ENCODE data around the gene DNAJC12. TPM values are rescaled to one million over a fixed set of nuclear protein-coding genes. Genes with fewer than 3 reads are reported as not detected.

Gene DNAJC12
- total RNA-seq, 2 experiments from 2014 or later = 12.8 to 19.4 TPM

DNA sequence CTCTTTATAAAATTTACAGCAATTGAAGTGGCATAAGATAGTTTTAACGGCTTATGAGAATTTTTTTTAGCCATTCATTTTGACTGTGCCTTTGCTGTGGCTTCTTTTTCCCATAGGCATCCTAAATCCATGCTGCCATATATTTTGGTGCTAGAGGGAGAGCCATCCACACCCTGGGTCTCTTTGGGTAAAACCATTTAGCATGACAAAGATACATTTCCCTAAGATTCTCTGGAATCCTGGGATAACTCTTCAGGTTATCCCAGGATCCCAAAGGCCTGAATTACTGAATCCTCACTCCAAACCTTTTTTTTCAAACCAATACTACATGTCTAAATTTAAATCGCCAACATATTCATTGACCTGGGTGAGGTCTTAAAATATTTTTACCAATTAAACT, 28.9 kb downstream of the DNAJC12 start:
- H3K27ac ChIP-seq (ENCODE audit: low read depth, low read length, poor library complexity, severe bottlenecking) = no peak overlapping the region
- no peaks in the 10 kb centered on the region for H3K79me2 ChIP-seq (ENCODE audit: insufficient read depth, low read depth, low read length)
- ChIA-PET CTCF (ENCODE audit: unreplicated experiment) (no interaction called here), POLR2A (no interaction called here)
- H3K9me2 ChIP-seq (ENCODE audit: insufficient read depth, low read length) = no peaks in the 10 kb centered on the region
- no TSS peak for BruUV-seq (replicated peaks)
- TF ChIP-seq, protein P1, sequence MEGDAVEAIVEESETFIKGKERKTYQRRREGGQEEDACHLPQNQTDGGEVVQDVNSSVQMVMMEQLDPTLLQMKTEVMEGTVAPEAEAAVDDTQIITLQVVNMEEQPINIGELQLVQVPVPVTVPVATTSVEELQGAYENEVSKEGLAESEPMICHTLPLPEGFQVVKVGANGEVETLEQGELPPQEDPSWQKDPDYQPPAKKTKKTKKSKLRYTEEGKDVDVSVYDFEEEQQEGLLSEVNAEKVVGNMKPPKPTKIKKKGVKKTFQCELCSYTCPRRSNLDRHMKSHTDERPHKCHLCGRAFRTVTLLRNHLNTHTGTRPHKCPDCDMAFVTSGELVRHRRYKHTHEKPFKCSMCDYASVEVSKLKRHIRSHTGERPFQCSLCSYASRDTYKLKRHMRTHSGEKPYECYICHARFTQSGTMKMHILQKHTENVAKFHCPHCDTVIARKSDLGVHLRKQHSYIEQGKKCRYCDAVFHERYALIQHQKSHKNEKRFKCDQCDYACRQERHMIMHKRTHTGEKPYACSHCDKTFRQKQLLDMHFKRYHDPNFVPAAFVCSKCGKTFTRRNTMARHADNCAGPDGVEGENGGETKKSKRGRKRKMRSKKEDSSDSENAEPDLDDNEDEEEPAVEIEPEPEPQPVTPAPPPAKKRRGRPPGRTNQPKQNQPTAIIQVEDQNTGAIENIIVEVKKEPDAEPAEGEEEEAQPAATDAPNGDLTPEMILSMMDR (conservative IDR thresholded peaks at IDR 0.05; ENCODE audit: low read length) = no peak
- TF ChIP-seq EZH2phosphoT487 (IDR thresholded peaks at IDR 0.05; ENCODE audit: borderline replicate concordance, low read depth, low read length) = no peak
- intact Hi-C loops (cut with micrococcal nuclease; ENCODE audit: unreplicated experiment) = no loop called here
- no peak overlapping the region for H3K4me2 ChIP-seq (ENCODE audit: low read length)
- no peak overlapping the region for H2AFZ ChIP-seq (ENCODE audit: low read length)
- no peaks in the 10 kb centered on the region; the same call in 1 of the 2 replicates for H4K20me1 ChIP-seq (ENCODE audit: insufficient read depth, low read length)
- H3K9me3 ChIP-seq (ENCODE audit: low read length) = no peaks in the 10 kb centered on the region
- H3K36me3 ChIP-seq (ENCODE audit: insufficient read depth, low read length) = no peaks in the 10 kb centered on the region
- no peaks in the 10 kb centered on the region for H3K4me1 ChIP-seq (ENCODE audit: insufficient read depth, low read length, poor library complexity, severe bottlenecking)
- DNase-seq (ENCODE audit: low spot score) = no peak
- H3K4me3 ChIP-seq (ENCODE audit: low read depth, low read length, poor library complexity, severe bottlenecking) = no peak overlapping the region

DNA sequence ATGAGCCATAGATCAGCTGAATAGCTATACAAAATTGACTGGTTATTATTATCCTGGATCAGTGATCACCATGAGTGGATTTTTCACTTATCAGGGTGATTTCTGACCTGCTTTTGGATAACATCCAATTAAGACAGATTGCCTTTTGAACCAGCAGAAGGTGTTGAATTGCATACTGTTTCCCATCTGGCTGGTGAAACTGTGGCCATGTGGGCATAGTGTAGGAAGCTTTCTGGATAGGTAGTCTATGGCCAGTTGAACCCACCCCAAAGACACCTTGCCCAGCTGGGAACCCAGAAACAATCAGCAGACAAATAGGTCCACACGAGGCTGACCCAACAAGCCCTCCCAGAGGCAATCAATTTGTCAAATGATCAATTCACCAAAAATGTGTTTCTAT, 29.3 kb downstream of the DNAJC12 start:
- Histone ChIP-seq H3K4me1 (ENCODE audit: insufficient read depth, low read length, poor library complexity, severe bottlenecking) (no peaks in the 10 kb centered on the region), H3K9me3 (ENCODE audit: low read length) (no peaks in the 10 kb centered on the region), H2AFZ (ENCODE audit: low read length) (no peak overlapping the region), H3K9me2 (ENCODE audit: insufficient read depth, low read length) (no peaks in the 10 kb centered on the region), H4K20me1 (ENCODE audit: insufficient read depth, low read length) (no peaks in the 10 kb centered on the region; the same call in 1 of the 2 replicates), H3K79me2 (ENCODE audit: insufficient read depth, low read depth, low read length) (no peaks in the 10 kb centered on the region), H3K4me2 (ENCODE audit: low read length) (no peak overlapping the region), H3K36me3 (ENCODE audit: insufficient read depth, low read length) (no peaks in the 10 kb centered on the region), H3K4me3 (ENCODE audit: low read depth, low read length, poor library complexity, severe bottlenecking) (no peak overlapping the region), H3K27ac (ENCODE audit: low read depth, low read length, poor library complexity, severe bottlenecking) (no peak overlapping the region)
- DNase-seq (ENCODE audit: low spot score) = no peak
- intact Hi-C loops (cut with micrococcal nuclease; ENCODE audit: unreplicated experiment) = no loop called here
- ChIA-PET CTCF (ENCODE audit: unreplicated experiment) (no interaction called here), POLR2A (no interaction called here)
- TF ChIP-seq, protein P1 (conservative IDR thresholded peaks at IDR 0.05; ENCODE audit: low read length) = no peak
- no peak for TF ChIP-seq EZH2phosphoT487 (IDR thresholded peaks at IDR 0.05; ENCODE audit: borderline replicate concordance, low read depth, low read length)
- BruUV-seq (replicated peaks) = no TSS peak

DNA sequence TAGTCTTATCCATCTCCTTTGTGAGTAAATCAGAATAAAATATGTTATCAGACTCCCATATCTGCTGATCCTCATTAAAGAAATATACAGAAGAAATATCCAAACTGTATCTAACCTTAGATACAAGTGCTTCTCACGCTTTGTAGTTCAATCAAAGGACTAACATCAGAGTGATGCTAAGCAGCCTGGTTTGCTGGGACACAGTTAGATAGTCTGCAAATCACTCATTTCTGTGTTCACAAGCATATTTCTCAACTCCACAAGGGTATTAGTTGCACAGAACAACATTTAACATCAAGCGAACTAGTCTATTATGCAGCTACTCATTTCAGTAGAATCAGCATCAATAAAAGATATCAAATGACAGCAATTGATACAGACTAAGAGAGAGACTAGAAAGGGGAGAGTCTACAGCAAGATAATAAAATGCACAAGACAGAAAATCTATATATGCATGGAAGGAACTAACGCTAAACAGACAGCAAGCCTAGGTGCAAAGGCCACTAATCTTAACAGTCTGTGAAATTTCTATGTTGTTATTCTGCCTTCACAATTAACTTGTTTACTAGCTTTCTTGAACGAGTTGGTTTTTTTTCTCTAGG, 30.0 kb downstream of the DNAJC12 start:
- TF ChIP-seq, protein P1 (conservative IDR thresholded peaks at IDR 0.05; ENCODE audit: low read length) = no peak
- TF ChIP-seq EZH2phosphoT487 (IDR thresholded peaks at IDR 0.05; ENCODE audit: borderline replicate concordance, low read depth, low read length) = no peak

More for the DNA sequence above, 30.0 kb downstream of the DNAJC12 start:
- DNase-seq (ENCODE audit: low spot score) = no peak
- CTCF ChIA-PET (ENCODE audit: unreplicated experiment) = no interaction called here
- Histone ChIP-seq H3K27ac (ENCODE audit: low read depth, low read length, poor library complexity, severe bottlenecking) (no peak overlapping the region), H3K79me2 (ENCODE audit: insufficient read depth, low read depth, low read length) (no peaks in the 10 kb centered on the region), H3K36me3 (ENCODE audit: insufficient read depth, low read length) (no peaks in the 10 kb centered on the region), H2AFZ (ENCODE audit: low read length) (no peak overlapping the region), H4K20me1 (ENCODE audit: insufficient read depth, low read length) (no peaks in the 10 kb centered on the region; the same call in 1 of the 2 replicates), H3K4me2 (ENCODE audit: low read length) (no peak overlapping the region), H3K9me3 (ENCODE audit: low read length) (no peaks in the 10 kb centered on the region), H3K4me1 (ENCODE audit: insufficient read depth, low read length, poor library complexity, severe bottlenecking) (no peaks in the 10 kb centered on the region), H3K9me2 (ENCODE audit: insufficient read depth, low read length) (no peaks in the 10 kb centered on the region), H3K4me3 (ENCODE audit: low read depth, low read length, poor library complexity, severe bottlenecking) (no peak overlapping the region)
- POLR2A ChIA-PET = interaction anchor here (0.6 kb wide), 1 partner anchor 585 kb away, joined by 4 read pairs; no protein-coding TSS in a partner anchor
- BruUV-seq (replicated peaks) = no TSS peak
- intact Hi-C loops (cut with micrococcal nuclease; ENCODE audit: unreplicated experiment) = no loop called here

Measured in OCI-LY7 (cell line).